NT2/D1 (cell line): ENCODE results near the gene MLC1.

ENCODE experiments used
- SUZ12 ChIP-seq: IDR thresholded peaks from 2 replicates; pipeline ENCODE4 v1.6.1; 2011; ENCODE audit not compliant: insufficient read length, insufficient read depth; ENCODE audit errors: extremely low read depth
- YY1 ChIP-seq: IDR thresholded peaks from 2 replicates; pipeline ENCODE4 v1.6.1; 2011; ENCODE audit not compliant: insufficient read length, insufficient read depth
- ZNF274 ChIP-seq: IDR thresholded peaks from 2 replicates; pipeline ENCODE4 v1.6.1; 2011; ENCODE audit warnings: mild to moderate bottlenecking, low read depth, low read length

- TF ChIP-seq YY1 (no peak), ZNF274 (no peak), SUZ12 (no peak)
These were observed 22.6 kb downstream of the MLC1 start for GRCh38 chr22:50062509-50063135.
